GM12878 (cell line): Measurements from ENCODE around the gene C12orf43. TPM values are rescaled to one million over a fixed set of nuclear protein-coding genes. Genes with fewer than 3 reads are reported as not detected.

Experiments used
- ATAC-seq: fragments of 200-7000 bp; cut with Tn5 transposase; 3 replicates; pipeline ENCODE4 v1.9.1; 2020; ENCODE audit warnings: mild to moderate bottlenecking, moderate library complexity
- BruUV-seq: library from RNA; stranded (reverse); fragments of 400-500 nt; replicated peaks from 2 replicates; lab custom pipeline; 2021; lab: Mats Ljungman, UMichigan
- CTCF ChIA-PET: fragments of 300-600 bp; sonication (Branson Sonifier 250); formaldehyde crosslinking; extraction: SDS; loops from one replicate; lab custom pipeline; 2021; ENCODE audit warnings: inconsistent platforms; lab: Yijun Ruan, JAX
- POLR2A ChIA-PET: fragments of 350-600 bp; formaldehyde crosslinking; extraction: SDS; loops from one replicate; lab custom pipeline; 2021; ENCODE audit warnings: inconsistent platforms; lab: Charles Lee
- RAD21 ChIA-PET: fragments of 300-600 bp; sonication (Branson Sonifier 250); formaldehyde crosslinking; loops from one replicate; lab custom pipeline; 2023; ENCODE audit warnings: antibody characterized with exemption; ENCODE audit not compliant: unreplicated experiment; lab: Charles Lee
- SMC1A ChIA-PET: fragments of 300-600 bp; sonication (Branson Sonifier 250); formaldehyde crosslinking; loops from one replicate; lab custom pipeline; 2023; ENCODE audit not compliant: unreplicated experiment, uncharacterized antibody; lab: Charles Lee
- DNase-seq: peaks from one replicate; pipeline ENCODE4 v3.0.0-alpha.2; 2011; ENCODE audit warnings: low read depth, low spot score
- FAIRE-seq: peaks from 3 replicates; lab custom pipeline; 2011; peaks lifted over from hg19 to GRCh38; lab: Jason Lieb, UNC
- H2AFZ ChIP-seq: 2 replicates; pipeline ENCODE4 v1.6.0; 2011; ENCODE audit warnings: low read depth, low read length, control low read depth; ENCODE audit not compliant: control insufficient read depth
- H3K27ac ChIP-seq: 2 replicates; pipeline ENCODE4 v1.5.1; 2011; ENCODE audit warnings: control low read depth; ENCODE audit not compliant: control insufficient read depth, insufficient read depth
- H3K27me3 ChIP-seq, 2 experiments: replicated peaks in 1 of 2; 2 replicates each; pipeline versions ENCODE4 v1.6.0 to v1.6.1; 2011; ENCODE audit warnings: low read length in 1 of 2; ENCODE audit not compliant: control insufficient read depth in 2 of 2, insufficient read depth in 2 of 2
- H3K36me3 ChIP-seq, 2 experiments: 2 replicates each; pipeline ENCODE4 v1.5.1; 2011; ENCODE audit warnings: low read length in 1 of 2; ENCODE audit not compliant: control insufficient read depth in 2 of 2, insufficient read depth in 2 of 2
- H3K4me1 ChIP-seq: 2 replicates; pipeline ENCODE4 v1.6.1; 2011; ENCODE audit warnings: mild to moderate bottlenecking, low read length, moderate library complexity, mixed read lengths; ENCODE audit not compliant: control insufficient read depth, insufficient read depth
- H3K4me2 ChIP-seq: 2 replicates; pipeline ENCODE4 v1.6.0; 2011; ENCODE audit warnings: control low read depth; ENCODE audit not compliant: control insufficient read depth, insufficient read depth
- H3K4me3 ChIP-seq: fragments of 200-600 bp; sonication (generic); 2 replicates; pipeline ENCODE4 v1.5.1; 2016
- H3K79me2 ChIP-seq: 2 replicates; pipeline ENCODE4 v1.6.0; 2011; ENCODE audit warnings: low read length; ENCODE audit not compliant: control insufficient read depth, insufficient read depth
- H3K9ac ChIP-seq: 2 replicates; pipeline ENCODE4 v1.8.0; 2011; ENCODE audit warnings: low read length, control low read depth, mixed read lengths; ENCODE audit not compliant: control insufficient read depth, insufficient read depth
- H3K9me3 ChIP-seq: replicated peaks from 3 replicates; pipeline ENCODE4 v1.5.1; 2011; ENCODE audit warnings: mild to moderate bottlenecking, low read length; ENCODE audit not compliant: control insufficient read depth, insufficient read depth
- H4K20me1 ChIP-seq: 2 replicates; pipeline ENCODE4 v1.6.0; 2011; ENCODE audit not compliant: control insufficient read depth, insufficient read depth
- BACH1 ChIP-seq: fragments of 450-650 bp; IDR thresholded peaks from 2 replicates; pipeline ENCODE4 v1.6.1; 2017; ENCODE audit warnings: mild to moderate bottlenecking, borderline replicate concordance
- BCL11A ChIP-seq: IDR thresholded peaks from 2 replicates; pipeline ENCODE4 v1.6.1; 2011; ENCODE audit warnings: low read depth, low read length
- BCLAF1 ChIP-seq: fragments of 450-650 bp; IDR thresholded peaks from 2 replicates; pipeline ENCODE4 v1.6.1; 2017; ENCODE audit warnings: antibody characterized with exemption, mild to moderate bottlenecking, moderate library complexity
- BRCA1 ChIP-seq: IDR thresholded peaks from 2 replicates; pipeline ENCODE4 v1.6.1; 2011; ENCODE audit warnings: low read depth, low read length, improper control_type of control experiment
- EZH2 ChIP-seq: IDR thresholded peaks from 2 replicates; pipeline ENCODE4 v1.6.1; 2012; ENCODE audit warnings: low read depth, mild to moderate bottlenecking, control low read depth, inconsistent platforms, low read length, borderline replicate concordance; ENCODE audit not compliant: control insufficient read depth
- FOS ChIP-seq: IDR thresholded peaks from 3 replicates; pipeline ENCODE4 v1.6.1; 2011; ENCODE audit warnings: borderline replicate concordance; ENCODE audit not compliant: insufficient read length; ENCODE audit errors: extremely low read depth
- HCFC1 ChIP-seq: fragments of 150-350 bp; IDR thresholded peaks from 2 replicates; pipeline ENCODE4 v1.6.1; 2014; ENCODE audit warnings: low read length
- MEF2A ChIP-seq: IDR thresholded peaks from 2 replicates; pipeline ENCODE4 v1.6.1; 2011; ENCODE audit warnings: low read depth, mild to moderate bottlenecking, low read length, moderate library complexity; ENCODE audit not compliant: insufficient read depth
- MTA3 ChIP-seq: IDR thresholded peaks from 2 replicates; pipeline ENCODE4 v1.6.1; 2012; ENCODE audit warnings: low read length, inconsistent platforms, borderline replicate concordance
- NR2F1 ChIP-seq: fragments of 450-650 bp; conservative IDR thresholded peaks from 2 replicates; pipeline ENCODE4 v1.6.1; 2017; ENCODE audit warnings: mild to moderate bottlenecking
- POLR2AphosphoS2 ChIP-seq: IDR thresholded peaks from 2 replicates; pipeline ENCODE4 v1.6.1; 2011; ENCODE audit warnings: low read depth, mild to moderate bottlenecking, low read length, improper control_type of control experiment, moderate library complexity
- RUNX3 ChIP-seq: IDR thresholded peaks from 2 replicates; pipeline ENCODE4 v1.6.1; 2012; ENCODE audit warnings: low read length, inconsistent platforms
- SKIL ChIP-seq: fragments of 450-650 bp; IDR thresholded peaks from 2 replicates; pipeline ENCODE4 v1.6.1; 2017; ENCODE audit warnings: mild to moderate bottlenecking, low read depth, inconsistent platforms; ENCODE audit not compliant: poor library complexity, severe bottlenecking
- SMAD1 ChIP-seq: fragments of 450-650 bp; IDR thresholded peaks from 2 replicates; pipeline ENCODE4 v1.6.1; 2018; ENCODE audit warnings: mild to moderate bottlenecking, low read depth; ENCODE audit not compliant: partially characterized antibody
- STAT3 ChIP-seq: IDR thresholded peaks from 2 replicates; pipeline ENCODE4 v1.6.1; 2011; ENCODE audit warnings: low read depth, low read length, improper control_type of control experiment
- TCF3 ChIP-seq: IDR thresholded peaks from 2 replicates; pipeline ENCODE4 v1.6.1; 2012; ENCODE audit warnings: low read depth, mild to moderate bottlenecking, low read length, borderline replicate concordance; ENCODE audit not compliant: insufficient read depth
- TCF7 ChIP-seq: IDR thresholded peaks from 2 replicates; pipeline ENCODE4 v1.6.1; 2014; ENCODE audit warnings: antibody characterized with exemption, borderline replicate concordance
- ZNF274 ChIP-seq: IDR thresholded peaks from one replicate; pipeline ENCODE4 v1.8.0; 2011; ENCODE audit not compliant: insufficient read length, insufficient read depth
- WGBS: methylation state at CpG from one replicate; pipeline ENCODE4 v1.1.6; 2016; ENCODE audit warnings: low lambda C conversion rate; ENCODE audit not compliant: insufficient replicate concordance, insufficient coverage; ENCODE audit errors: missing lambda C conversion rate; 5-methylcytosine and 5-hydroxymethylcytosine counted together
- in situ Hi-C: fragments of 300-500 bp; cut with MboI; formaldehyde crosslinking; loops from 9 replicates; pipeline ENCODE4 v1.14.3; 2018; ENCODE audit warnings: mixed read lengths
- intact Hi-C: fragments of 100-400 bp; cut with micrococcal nuclease; formaldehyde crosslinking; loops from one replicate; pipeline ENCODE4 v1.14.2; 2022; ENCODE audit not compliant: unreplicated experiment
- polyA plus RNA-seq, 11 experiments: library from polyadenylated mRNA; depleted of rRNA in 4 of 11; unstranded in 6 of 11; stranded (reverse) in 5 of 11; fragments of >200 nt; fragmentation: Nextera tagmentation in 4 of 11; fragmentation: Illumina TruSeq in 1 of 11; extraction: Ambion mirVana in 4 of 11; extraction: Trizol in 1 of 11; gene quantifications; 1 replicate in 1 of 11; 2 replicates in 10 of 11; pipeline versions ENCODE4 v1.2.1 to v1.2.3, GENCODE V29; 2011 to 2016; ENCODE audit warnings: inconsistent platforms in 2 of 11, missing spikeins in 2 of 11, low read depth in 1 of 11
- total RNA-seq, 4 experiments: library from RNA; depleted of rRNA in 3 of 4; stranded (reverse); fragments of >200 nt in 3 of 4; fragmentation: Illumina TruSeq in 1 of 4; extraction: Trizol in 1 of 4; gene quantifications; 2 replicates each; pipeline versions ENCODE4 v1.2.1 to v1.2.3, GENCODE V29; 2013 to 2021

The C12orf43 gene
- total and polyA plus RNA-seq, 10 of the 15 experiments (the other 5 are each of a cell fraction or from before 2014, with no cell fraction given) = 7.5 to 30.8 (median 21.3) TPM

GRCh38 chr12:121057794-121058193 lies 41.5 kb upstream of the C12orf43 start:
- Histone ChIP-seq H3K9ac (no peak overlapping the region), H4K20me1 (no peaks in the 10 kb centered on the region), H3K27ac (no peak overlapping the region), H3K27me3 (no peaks in the 10 kb centered on the region), H3K4me3 (no peak overlapping the region), H2AFZ (peak overlapping the region; percentile 47), H3K9me3 (no peaks in the 10 kb centered on the region), H3K79me2 (no peaks in the 10 kb centered on the region), H3K4me2 (no peak overlapping the region), H3K36me3 (no peaks in the 10 kb centered on the region), H3K4me1 (peaks cover 10% of the 10 kb centered on the region)
- CTCF ChIA-PET = interaction anchor here (0.9 to 5.6 kb wide), 3 partner anchors 38 to 385 kb away, joined by 3 to 80 read pairs (median 6); no protein-coding TSS in a partner anchor
- DNase-seq (no peak), ATAC-seq (no peak), FAIRE-seq (no peak)
- SMC1A ChIA-PET = interaction anchor here (0.6 to 1.5 kb wide), 4 partner anchors 20 to 53 kb away, joined by 3 to 4 read pairs (median 4); no protein-coding TSS in a partner anchor
- BruUV-seq = no TSS peak
- in situ Hi-C loops (no loop called here), intact Hi-C loops (no loop called here)
- POLR2A ChIA-PET = interaction anchor here (0.6 to 3.1 kb wide), 4 partner anchors 13 to 361 kb away, joined by 3 to 9 read pairs (median 3); no protein-coding TSS in a partner anchor
- RAD21 ChIA-PET = no interaction called here
- TF ChIP-seq EZH2 (no peak), NR2F1 (no peak), SMAD1 (no peak), FOS (no peak), STAT3 (no peak), BCLAF1 (no peak), HCFC1 (no peak), TCF3 (no peak), BACH1 (no peak), TCF7 (no peak), RUNX3 (no peak), BRCA1 (no peak), ZNF274 (no peak), BCL11A (no peak), MEF2A (no peak), POLR2AphosphoS2 (no peak), SKIL (no peak), MTA3 (no peak)
- WGBS = 48% methylated on average over 9 of the region's 9 CpGs
